Mesendoderm (in vitro differentiated cells): Measurements from ENCODE around the gene CCL8.

ENCODE experiments used
- DNase-seq: peaks from one replicate; pipeline ENCODE4 v3.0.0; 2013
- H2AK5ac ChIP-seq: 2 replicates; pipeline ENCODE4 v1.6.1; 2013; ENCODE audit warnings: low read length, inconsistent platforms
- H2BK120ac ChIP-seq: 2 replicates; pipeline ENCODE4 v1.6.1; 2013; ENCODE audit warnings: low read depth, mild to moderate bottlenecking, low read length, moderate library complexity, mixed read lengths
- H2BK15ac ChIP-seq: replicated peaks from 2 replicates; pipeline ENCODE4 v1.6.1; 2013; ENCODE audit warnings: low read depth, mild to moderate bottlenecking, moderate library complexity
- H2BK5ac ChIP-seq: 2 replicates; pipeline ENCODE4 v1.6.1; 2013; ENCODE audit warnings: low read length, inconsistent platforms
- H3K18ac ChIP-seq: 2 replicates; pipeline ENCODE4 v1.6.1; 2013; ENCODE audit warnings: mild to moderate bottlenecking, low read length, mixed read lengths
- H3K23ac ChIP-seq: one replicate; pipeline ENCODE4 v1.6.1; 2013; ENCODE audit warnings: low read length
- H3K27ac ChIP-seq: 2 replicates; pipeline ENCODE4 v1.5.1; 2013; ENCODE audit warnings: low read depth, mild to moderate bottlenecking, inconsistent platforms, low read length, moderate library complexity
- H3K27me3 ChIP-seq: 2 replicates; pipeline ENCODE4 v1.6.1; 2013; ENCODE audit warnings: low read length, control low read depth, mild to moderate bottlenecking, inconsistent platforms; ENCODE audit not compliant: insufficient read depth, poor library complexity
- H3K36me3 ChIP-seq: 2 replicates; pipeline ENCODE4 v1.6.1; 2013; ENCODE audit warnings: low read length, inconsistent platforms; ENCODE audit not compliant: control insufficient read depth, insufficient read depth
- H3K4ac ChIP-seq: one replicate; pipeline ENCODE4 v1.6.1; 2013; ENCODE audit warnings: low read depth, mild to moderate bottlenecking, low read length, moderate library complexity
- H3K4me1 ChIP-seq: 2 replicates; pipeline ENCODE4 v1.6.1; 2013; ENCODE audit warnings: low read depth, low read length, inconsistent platforms; ENCODE audit not compliant: control insufficient read depth
- H3K4me2 ChIP-seq: 2 replicates; pipeline ENCODE4 v1.6.1; 2013; ENCODE audit warnings: low read length
- H3K4me3 ChIP-seq: 2 replicates; pipeline ENCODE4 v1.5.1; 2013; ENCODE audit warnings: mild to moderate bottlenecking, low read length
- H3K56ac ChIP-seq: one replicate; pipeline ENCODE4 v1.6.1; 2013; ENCODE audit warnings: low read length
- H3K79me1 ChIP-seq: 2 replicates; pipeline ENCODE4 v1.6.1; 2013; ENCODE audit warnings: low read length, inconsistent platforms
- H3K79me2 ChIP-seq: 2 replicates; pipeline ENCODE4 v1.6.1; 2013; ENCODE audit warnings: mild to moderate bottlenecking, low read length; ENCODE audit not compliant: control insufficient read depth, insufficient read depth
- H3K9ac ChIP-seq: 2 replicates; pipeline ENCODE4 v1.6.1; 2013; ENCODE audit warnings: low read length, inconsistent platforms
- H4K5ac ChIP-seq: one replicate; pipeline ENCODE4 v1.6.1; 2013; ENCODE audit warnings: low read length
- H4K8ac ChIP-seq: one replicate; pipeline ENCODE4 v1.6.1; 2013; ENCODE audit warnings: low read depth, mild to moderate bottlenecking, control low read depth, low read length, moderate library complexity
- WGBS: extraction: QIAGEN DNeasy Blood & Tissue Kit; methylation state at CpG from one replicate; pipeline ENCODE4 v1.1.7; 2013; ENCODE audit warnings: low lambda C conversion rate, missing lambda C conversion rate; ENCODE audit not compliant: insufficient coverage; ENCODE audit errors: extremely low coverage; 5-methylcytosine and 5-hydroxymethylcytosine counted together

Gene CCL8

GRCh38 chr17:34306466-34306865, 12.8 kb upstream of the CCL8 start:
- no peak overlapping the region for H3K4me3 ChIP-seq
- DNase-seq: peak; percentile 74

DNA sequence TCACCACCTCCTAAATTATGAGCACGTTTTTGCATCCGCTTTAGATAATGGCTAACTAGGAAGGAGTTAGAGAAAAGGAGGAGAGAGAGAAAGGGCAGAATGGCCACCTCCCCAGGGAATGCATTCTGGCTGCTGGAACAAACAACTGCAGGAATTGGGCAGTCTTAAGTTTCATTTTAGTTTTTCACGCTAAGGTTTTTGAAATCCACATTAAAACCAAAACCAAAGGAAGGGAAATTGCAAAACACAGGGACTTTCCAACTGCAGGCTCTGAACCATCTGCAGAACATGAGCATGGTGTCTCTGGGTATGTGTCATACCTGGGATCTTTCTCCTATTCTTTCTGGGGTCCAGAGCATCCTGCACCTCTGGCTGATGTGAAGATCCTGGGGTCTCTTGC, 12.1 kb upstream of the CCL8 start:
- H3K27ac ChIP-seq: no peak overlapping the region
- H3K18ac ChIP-seq: no peak overlapping the region
- no peaks in the 10 kb centered on the region for H3K36me3 ChIP-seq
- no peaks in the 10 kb centered on the region for H3K4me1 ChIP-seq
- no peak overlapping the region for H3K4ac ChIP-seq
- H3K79me1 ChIP-seq: no peaks in the 10 kb centered on the region
- no peak for DNase-seq
- no CpG with 5 or more reads among the region's 3 CpGs for WGBS
- H3K79me2 ChIP-seq: no peaks in the 10 kb centered on the region
- no peak overlapping the region for H4K5ac ChIP-seq
- H3K4me2 ChIP-seq: no peak overlapping the region
- no peak overlapping the region for H4K8ac ChIP-seq
- H3K56ac ChIP-seq: no peak overlapping the region
- no peak overlapping the region for H2AK5ac ChIP-seq
- H3K23ac ChIP-seq: no peak overlapping the region
- H3K9ac ChIP-seq: no peak overlapping the region
- no peak overlapping the region for H2BK15ac ChIP-seq
- no peak overlapping the region for H3K4me3 ChIP-seq
- H2BK5ac ChIP-seq: no peak overlapping the region
- H3K27me3 ChIP-seq: no peaks in the 10 kb centered on the region
- no peak overlapping the region for H2BK120ac ChIP-seq

More at GRCh38 chr17:34306466-34306865, 12.8 kb upstream of the CCL8 start:
- H3K4ac ChIP-seq: no peak overlapping the region
- H3K36me3 ChIP-seq: no peaks in the 10 kb centered on the region
- H3K9ac ChIP-seq: peak overlapping the region; percentile 14
- H3K23ac ChIP-seq: no peak overlapping the region
- H4K5ac ChIP-seq: no peak overlapping the region
- no peaks in the 10 kb centered on the region for H3K4me1 ChIP-seq
- no peak overlapping the region for H3K4me2 ChIP-seq
- no peak overlapping the region for H3K27ac ChIP-seq
- H3K18ac ChIP-seq: no peak overlapping the region
- H2AK5ac ChIP-seq: no peak overlapping the region
- H2BK15ac ChIP-seq: no peak overlapping the region
- peak overlapping the region; percentile 53 for H2BK5ac ChIP-seq
- H3K79me2 ChIP-seq: no peaks in the 10 kb centered on the region
- H3K56ac ChIP-seq: peak overlapping the region; percentile 68
- no peaks in the 10 kb centered on the region for H3K79me1 ChIP-seq
- H3K27me3 ChIP-seq: no peaks in the 10 kb centered on the region
- WGBS: no CpG with 5 or more reads among the region's 3 CpGs
- peak overlapping the region; percentile 37 for H2BK120ac ChIP-seq
- no peak overlapping the region for H4K8ac ChIP-seq

DNA sequence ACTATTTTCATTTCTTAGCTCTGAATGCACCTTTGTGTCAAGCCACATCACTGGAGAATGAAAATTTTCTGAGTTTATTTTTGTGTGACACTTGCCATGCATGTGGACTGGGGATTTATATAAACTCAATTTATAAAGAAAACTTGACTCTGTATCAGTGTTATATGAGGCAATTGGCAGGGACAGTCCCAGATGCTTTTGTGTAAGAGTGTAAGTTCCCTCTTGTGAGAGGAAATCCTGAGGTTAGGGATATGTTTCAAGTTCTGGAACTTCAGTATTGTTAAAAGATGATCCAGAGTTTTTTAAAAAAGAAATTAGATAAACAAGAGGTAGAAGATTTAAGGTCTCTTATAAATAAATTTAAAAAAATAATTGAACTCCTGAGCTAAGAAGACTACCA, 10.9 kb upstream of the CCL8 start:
- Histone ChIP-seq H2BK5ac (no peak overlapping the region), H3K9ac (no peak overlapping the region), H3K4me1 (no peaks in the 10 kb centered on the region), H2AK5ac (no peak overlapping the region), H3K23ac (no peak overlapping the region), H3K4ac (no peak overlapping the region), H3K79me2 (no peaks in the 10 kb centered on the region), H3K4me3 (no peak overlapping the region), H3K27ac (no peak overlapping the region), H3K18ac (no peak overlapping the region), H2BK120ac (no peak overlapping the region), H3K27me3 (no peaks in the 10 kb centered on the region), H4K5ac (no peak overlapping the region), H3K56ac (no peak overlapping the region), H3K4me2 (no peak overlapping the region), H3K79me1 (no peaks in the 10 kb centered on the region), H4K8ac (no peak overlapping the region), H2BK15ac (no peak overlapping the region), H3K36me3 (no peaks in the 10 kb centered on the region)
- no peak for DNase-seq

- Histone ChIP-seq H2AK5ac (no peak overlapping the region), H3K27me3 (no peaks in the 10 kb centered on the region), H3K4ac (no peak overlapping the region), H3K79me1 (no peaks in the 10 kb centered on the region), H3K4me2 (no peak overlapping the region), H3K79me2 (no peaks in the 10 kb centered on the region), H3K23ac (no peak overlapping the region), H2BK120ac (no peak overlapping the region), H2BK5ac (no peak overlapping the region), H3K4me3 (no peak overlapping the region), H3K18ac (no peak overlapping the region), H3K4me1 (no peaks in the 10 kb centered on the region), H3K9ac (no peak overlapping the region), H4K8ac (no peak overlapping the region), H3K56ac (no peak overlapping the region), H3K27ac (no peak overlapping the region), H3K36me3 (no peaks in the 10 kb centered on the region), H2BK15ac (no peak overlapping the region), H4K5ac (no peak overlapping the region)
- no peak for DNase-seq
- no CpG with 5 or more reads among the region's 7 CpGs for WGBS
These were observed 7.9 kb upstream of the CCL8 start for GRCh38 chr17:34311291-34311690.

GRCh38 chr17:34312080-34312479, 7.2 kb upstream of the CCL8 start:
- Histone ChIP-seq H3K23ac (no peak overlapping the region), H2BK5ac (no peak overlapping the region), H3K4me2 (no peak overlapping the region), H2BK120ac (no peak overlapping the region), H3K18ac (no peak overlapping the region), H3K4me1 (no peaks in the 10 kb centered on the region), H3K27ac (no peak overlapping the region), H3K4me3 (no peak overlapping the region), H4K5ac (no peak overlapping the region), H2AK5ac (no peak overlapping the region), H3K79me1 (no peaks in the 10 kb centered on the region), H3K9ac (no peak overlapping the region), H3K79me2 (no peaks in the 10 kb centered on the region), H4K8ac (no peak overlapping the region), H2BK15ac (no peak overlapping the region), H3K56ac (no peak overlapping the region), H3K27me3 (no peaks in the 10 kb centered on the region), H3K4ac (no peak overlapping the region), H3K36me3 (no peaks in the 10 kb centered on the region)
- WGBS: 100% methylated on average over 1 of the region's 5 CpGs
- DNase-seq: no peak

DNA sequence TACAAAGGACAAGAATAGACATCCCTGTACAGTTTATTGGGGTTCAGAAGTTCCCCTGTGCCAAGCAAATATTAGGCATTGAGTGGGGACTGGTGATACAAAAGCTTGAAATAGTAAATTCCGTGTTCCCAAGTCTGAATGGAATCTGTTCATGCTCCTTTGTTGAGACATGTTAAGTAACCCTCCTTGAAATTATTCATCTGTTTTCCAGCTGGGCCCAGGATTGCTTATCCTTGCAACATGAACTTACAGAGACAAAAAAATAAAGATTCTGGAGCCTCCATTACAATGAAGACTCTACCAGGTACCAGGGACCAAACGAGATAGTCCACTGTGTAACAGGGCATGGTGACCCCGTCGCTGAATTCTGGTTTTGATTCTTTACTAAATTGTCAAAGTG, 6.1 kb upstream of the CCL8 start:
- no peak overlapping the region for H4K8ac ChIP-seq
- H2AK5ac ChIP-seq: no peak overlapping the region
- H4K5ac ChIP-seq: no peak overlapping the region
- H3K18ac ChIP-seq: no peak overlapping the region
- H3K56ac ChIP-seq: no peak overlapping the region
- no peaks in the 10 kb centered on the region for H3K36me3 ChIP-seq
- no peak overlapping the region for H3K4me3 ChIP-seq
- no peaks in the 10 kb centered on the region for H3K79me2 ChIP-seq
- no peak overlapping the region for H2BK120ac ChIP-seq
- H3K27ac ChIP-seq: no peak overlapping the region
- no peak overlapping the region for H3K4me2 ChIP-seq
- no peak for DNase-seq
- no CpG with 5 or more reads among the region's 4 CpGs for WGBS
- no peak overlapping the region for H2BK5ac ChIP-seq
- no peak overlapping the region for H3K4ac ChIP-seq
- H3K23ac ChIP-seq: no peak overlapping the region
- no peaks in the 10 kb centered on the region for H3K79me1 ChIP-seq
- H3K4me1 ChIP-seq: no peaks in the 10 kb centered on the region
- H2BK15ac ChIP-seq: no peak overlapping the region
- H3K9ac ChIP-seq: no peak overlapping the region
- H3K27me3 ChIP-seq: no peaks in the 10 kb centered on the region
